Neural cell (in vitro differentiated cells): ENCODE measurements around the gene PXK. TPM values are rescaled to one million over a fixed set of nuclear protein-coding genes. Genes with fewer than 3 reads are reported as not detected.

Experiments
- H2AFZ ChIP-seq: fragments of 200-600, 300-800 bp; sonication (generic), shearing (Covaris generic); 2 replicates; pipeline ENCODE4 v1.6.0; 2014; ENCODE audit warnings: low read depth, mild to moderate bottlenecking, antibody characterized with exemption, low read length, moderate library complexity
- H3F3A ChIP-seq: fragments of 200-600 bp; shearing (Covaris generic); 2 replicates; pipeline ENCODE4 v1.6.1; 2016; ENCODE audit warnings: mild to moderate bottlenecking, moderate library complexity, mixed read lengths, antibody characterized with exemption, low read length; ENCODE audit not compliant: insufficient read depth, poor library complexity, severe bottlenecking
- H3K27ac ChIP-seq: fragments of 200-600, 300-800 bp; sonication (generic), shearing (Covaris generic); 2 replicates; pipeline ENCODE4 v1.5.1; 2014; ENCODE audit warnings: mild to moderate bottlenecking, low read length, moderate library complexity
- H3K27me3 ChIP-seq: fragments of 300-800, 200-600 bp; sonication (generic), shearing (Covaris generic); 2 replicates; pipeline ENCODE4 v1.6.0; 2014; ENCODE audit warnings: mild to moderate bottlenecking, low read depth, low read length, moderate library complexity; ENCODE audit not compliant: insufficient read depth
- H3K36me3 ChIP-seq: fragments of 300-800, 200-600 bp; sonication (generic), shearing (Covaris generic); 2 replicates; pipeline ENCODE4 v1.5.1; 2014; ENCODE audit warnings: mild to moderate bottlenecking, antibody characterized with exemption, low read length, moderate library complexity; ENCODE audit not compliant: insufficient read depth
- H3K4me2 ChIP-seq: fragments of 300-800, 200-600 bp; sonication (generic), shearing (Covaris generic); 2 replicates; pipeline ENCODE4 v1.6.0; 2014; ENCODE audit warnings: mild to moderate bottlenecking, low read length
- H3K4me3 ChIP-seq: fragments of 300-800, 200-600 bp; sonication (generic), shearing (Covaris generic); 2 replicates; pipeline ENCODE4 v1.5.1; 2014; ENCODE audit warnings: mild to moderate bottlenecking, low read length, moderate library complexity
- H3K79me2 ChIP-seq: fragments of 200-600 bp; shearing (Covaris generic); replicated peaks from 2 replicates; pipeline ENCODE4 v1.6.0; 2014; ENCODE audit warnings: mild to moderate bottlenecking, low read length, moderate library complexity; ENCODE audit not compliant: insufficient read depth
- H3K9ac ChIP-seq: fragments of 300-800, 200-600 bp; sonication (generic), shearing (Covaris generic); 2 replicates; pipeline ENCODE4 v1.6.1; 2016; ENCODE audit warnings: mild to moderate bottlenecking, low read length, mixed read lengths
- H3K9me2 ChIP-seq: fragments of 200-600 bp; shearing (Covaris generic); 2 replicates; pipeline ENCODE4 v1.6.1; 2016; ENCODE audit warnings: mild to moderate bottlenecking, low read length, mixed read lengths; ENCODE audit not compliant: insufficient read depth
- H3K9me3 ChIP-seq: fragments of 200-600, 300-800 bp; sonication (generic), shearing (Covaris generic); 2 replicates; pipeline ENCODE4 v1.6.1; 2016; ENCODE audit warnings: mild to moderate bottlenecking, mixed run types, low read length, moderate library complexity, mixed read lengths
- H4K20me1 ChIP-seq: fragments of 200-600 bp; shearing (Covaris generic); 2 replicates; pipeline ENCODE4 v1.6.1; 2016; ENCODE audit warnings: mild to moderate bottlenecking, mixed run types; ENCODE audit not compliant: insufficient read depth
- CTCF ChIP-seq: fragments of 450-650 bp; IDR thresholded peaks from 2 replicates; pipeline ENCODE4 v1.5.1; 2014; ENCODE audit warnings: antibody characterized with exemption, mild to moderate bottlenecking, moderate library complexity; ENCODE audit not compliant: poor library complexity, severe bottlenecking
- EP300 ChIP-seq: fragments of 450-650 bp; conservative IDR thresholded peaks from 2 replicates; pipeline ENCODE4 v1.6.1; 2014; ENCODE audit warnings: antibody characterized with exemption, mild to moderate bottlenecking, moderate library complexity; ENCODE audit not compliant: poor library complexity, severe bottlenecking
- EZH2 ChIP-seq: fragments of 200-600, 300-800 bp; shearing (Covaris generic), sonication (generic); IDR thresholded peaks from 2 replicates; pipeline ENCODE4 v1.6.1; 2014; ENCODE audit warnings: antibody characterized with exemption, low read length, borderline replicate concordance, mild to moderate bottlenecking; ENCODE audit not compliant: insufficient read depth, poor library complexity, severe bottlenecking
- MXI1 ChIP-seq: fragments of 450-650 bp; conservative IDR thresholded peaks from 2 replicates; pipeline ENCODE4 v1.6.1; 2014; ENCODE audit warnings: antibody characterized with exemption, mild to moderate bottlenecking; ENCODE audit not compliant: poor library complexity, severe bottlenecking
- POLR2AphosphoS5 ChIP-seq: IDR thresholded peaks from 2 replicates; pipeline ENCODE4 v1.6.1; 2012
- RAD21 ChIP-seq: fragments of 450-650 bp; conservative IDR thresholded peaks from 2 replicates; pipeline ENCODE4 v1.6.1; 2014; ENCODE audit warnings: antibody characterized with exemption, mild to moderate bottlenecking, moderate library complexity
- REST ChIP-seq: IDR thresholded peaks from 2 replicates; pipeline ENCODE4 v1.6.1; 2012; ENCODE audit warnings: borderline replicate concordance
- SMC3 ChIP-seq: fragments of 450-650 bp; conservative IDR thresholded peaks from 2 replicates; pipeline ENCODE4 v1.6.1; 2014; ENCODE audit warnings: antibody characterized with exemption, mild to moderate bottlenecking, moderate library complexity; ENCODE audit not compliant: poor library complexity
- TAF1 ChIP-seq: IDR thresholded peaks from 2 replicates; pipeline ENCODE4 v1.6.1; 2012; ENCODE audit warnings: low read depth
- polyA plus RNA-seq: library from polyadenylated mRNA; depleted of rRNA; stranded (reverse); fragments of >200 nt; gene quantifications from 2 replicates; pipeline ENCODE4 v1.2.3, GENCODE V29; 2014

The PXK gene
- polyA plus RNA-seq, 1 donor from 2014 or later, result 37.7 TPM

- H3K9me2 ChIP-seq, result no peaks in the 10 kb centered on the region
- no peak overlapping the region for H3K9ac ChIP-seq
- no peaks in the 10 kb centered on the region for H3K79me2 ChIP-seq
- H3K9me3 ChIP-seq, result no peaks in the 10 kb centered on the region
- H4K20me1 ChIP-seq, result no peaks in the 10 kb centered on the region
- TF ChIP-seq RAD21 (no peak), CTCF (no peak), EZH2 (no peak), POLR2AphosphoS5 (no peak), MXI1 (no peak), SMC3 (no peak), REST (no peak), TAF1 (no peak), EP300 (no peak)
- H3K36me3 ChIP-seq, result peaks cover 16% of the 10 kb centered on the region
- no peaks in the 10 kb centered on the region for H3K27me3 ChIP-seq
- no peak overlapping the region for H3K27ac ChIP-seq
- H3F3A ChIP-seq, result no peaks in the 10 kb centered on the region
- H3K4me3 ChIP-seq, result no peak overlapping the region
- H3K4me2 ChIP-seq, result no peak overlapping the region
- no peak overlapping the region for H2AFZ ChIP-seq
These were observed 59.5 kb downstream of the PXK start for GRCh38 chr3:58392181-58392580.

GRCh38 chr3:58394339-58394738, 61.6 kb downstream of the PXK start:
- Histone ChIP-seq H2AFZ (no peak overlapping the region), H3K27ac (no peak overlapping the region), H3K4me3 (no peak overlapping the region), H3F3A (no peaks in the 10 kb centered on the region), H4K20me1 (no peaks in the 10 kb centered on the region), H3K4me2 (no peak overlapping the region), H3K9ac (no peak overlapping the region), H3K9me2 (no peaks in the 10 kb centered on the region), H3K27me3 (no peaks in the 10 kb centered on the region), H3K9me3 (no peaks in the 10 kb centered on the region), H3K36me3 (peaks cover 16% of the 10 kb centered on the region), H3K79me2 (no peaks in the 10 kb centered on the region)
- no peak for TF ChIP-seq SMC3
- no peak for TF ChIP-seq EZH2
- TF ChIP-seq POLR2AphosphoS5, result no peak
- TF ChIP-seq EP300, result no peak
- no peak for TF ChIP-seq CTCF
- TF ChIP-seq RAD21, result no peak
- no peak for TF ChIP-seq MXI1
- TF ChIP-seq TAF1, result no peak
- TF ChIP-seq REST, result no peak
